ENCODE data around the gene NEK3. TPM values are rescaled to one million over a fixed set of nuclear protein-coding genes. Genes with fewer than 3 reads are reported as not detected.

NEK3 gene
- total RNA-seq, 1 donor from 2014 or later: 38.4 TPM

DNA sequence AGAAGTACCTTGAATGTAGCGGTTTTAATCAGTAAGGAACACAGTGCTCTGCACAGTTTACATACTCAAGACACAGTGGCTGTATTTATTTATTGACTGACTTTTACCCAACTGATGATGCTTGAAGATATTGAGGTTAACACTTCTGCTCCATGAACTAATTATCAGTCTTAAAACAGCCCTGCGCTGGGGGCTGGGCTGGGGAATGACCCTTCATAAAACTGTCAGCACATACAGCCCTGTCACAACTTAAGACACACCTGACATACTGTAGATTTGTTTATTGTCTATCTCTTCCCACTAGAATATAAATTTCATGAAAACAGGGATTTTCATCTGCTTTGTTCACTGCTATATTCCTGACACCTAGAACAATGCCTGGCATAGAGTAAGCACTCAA lies 41.3 kb downstream of the NEK3 start:
- Histone ChIP-seq H3K4me2 (no peak overlapping the region), H3K27me3 (no peaks in the 10 kb centered on the region), H4K20me1 (ENCODE audit: low read depth) (no peaks in the 10 kb centered on the region), H3K9me3 (ENCODE audit: low read depth) (no peaks in the 10 kb centered on the region), H3F3A (ENCODE audit: low read depth) (no peaks in the 10 kb centered on the region), H3K27ac (no peak overlapping the region), H3K4me3 (no peak overlapping the region), H3K9ac (no peak overlapping the region), H3K36me3 (no peaks in the 10 kb centered on the region), H2AFZ (replicated peaks) (no peak overlapping the region), H3K79me2 (ENCODE audit: low read depth) (no peaks in the 10 kb centered on the region), H3K4me1 (no peaks in the 10 kb centered on the region)
- H3K9me3 Mint-ChIP-seq: no peaks in the 10 kb centered on the region
- no peaks in the 10 kb centered on the region for H3K36me3 Mint-ChIP-seq
- H3K27me3 Mint-ChIP-seq (ENCODE audit: insufficient read depth, low read depth): peaks cover 2% of the 10 kb centered on the region
- no peak overlapping the region for H3K27ac Mint-ChIP-seq
- H3K4me1 Mint-ChIP-seq: no peaks in the 10 kb centered on the region
- TF ChIP-seq EZH2phosphoT487 (IDR thresholded peaks at IDR 0.05) (no peak), EZH2 (IDR thresholded peaks at IDR 0.05) (no peak)
- TF ChIP-seq, protein P1, sequence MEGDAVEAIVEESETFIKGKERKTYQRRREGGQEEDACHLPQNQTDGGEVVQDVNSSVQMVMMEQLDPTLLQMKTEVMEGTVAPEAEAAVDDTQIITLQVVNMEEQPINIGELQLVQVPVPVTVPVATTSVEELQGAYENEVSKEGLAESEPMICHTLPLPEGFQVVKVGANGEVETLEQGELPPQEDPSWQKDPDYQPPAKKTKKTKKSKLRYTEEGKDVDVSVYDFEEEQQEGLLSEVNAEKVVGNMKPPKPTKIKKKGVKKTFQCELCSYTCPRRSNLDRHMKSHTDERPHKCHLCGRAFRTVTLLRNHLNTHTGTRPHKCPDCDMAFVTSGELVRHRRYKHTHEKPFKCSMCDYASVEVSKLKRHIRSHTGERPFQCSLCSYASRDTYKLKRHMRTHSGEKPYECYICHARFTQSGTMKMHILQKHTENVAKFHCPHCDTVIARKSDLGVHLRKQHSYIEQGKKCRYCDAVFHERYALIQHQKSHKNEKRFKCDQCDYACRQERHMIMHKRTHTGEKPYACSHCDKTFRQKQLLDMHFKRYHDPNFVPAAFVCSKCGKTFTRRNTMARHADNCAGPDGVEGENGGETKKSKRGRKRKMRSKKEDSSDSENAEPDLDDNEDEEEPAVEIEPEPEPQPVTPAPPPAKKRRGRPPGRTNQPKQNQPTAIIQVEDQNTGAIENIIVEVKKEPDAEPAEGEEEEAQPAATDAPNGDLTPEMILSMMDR (IDR thresholded peaks at IDR 0.05): no peak
- DNase-seq (ENCODE audit: low spot score): no peak
- H3K4me3 Mint-ChIP-seq: no peak overlapping the region

DNA sequence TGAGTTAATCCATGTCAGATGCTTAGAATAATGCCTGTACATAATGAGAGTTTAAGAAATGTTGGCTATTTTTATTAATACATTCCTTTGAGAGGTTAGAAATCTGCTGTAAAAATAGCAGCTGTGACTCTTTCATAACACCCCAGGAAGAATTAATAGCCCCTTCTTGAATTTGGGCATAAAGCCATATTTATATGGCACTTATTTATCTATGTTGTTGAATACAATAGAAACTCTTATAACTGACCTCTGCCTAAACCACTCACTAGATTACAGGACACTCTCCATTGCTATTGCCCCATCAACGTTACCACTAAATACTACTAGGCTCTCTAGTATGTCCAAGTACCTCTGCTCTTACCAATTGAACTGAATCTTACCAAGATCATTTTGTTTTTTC lies 46.8 kb downstream of the NEK3 start:
- Mint-ChIP-seq H3K27me3 (ENCODE audit: insufficient read depth, low read depth) (no peaks in the 10 kb centered on the region), H3K4me3 (no peak overlapping the region), H3K27ac (no peak overlapping the region), H3K4me1 (peaks cover 3% of the 10 kb centered on the region), H3K36me3 (peaks cover 2% of the 10 kb centered on the region), H3K9me3 (peaks cover 3% of the 10 kb centered on the region)
- Histone ChIP-seq H4K20me1 (ENCODE audit: low read depth) (no peaks in the 10 kb centered on the region), H3K36me3 (no peaks in the 10 kb centered on the region), H3F3A (ENCODE audit: low read depth) (no peaks in the 10 kb centered on the region), H3K4me1 (no peaks in the 10 kb centered on the region), H2AFZ (replicated peaks) (no peak overlapping the region), H3K9me3 (ENCODE audit: low read depth) (no peaks in the 10 kb centered on the region), H3K27me3 (no peaks in the 10 kb centered on the region), H3K9ac (no peak overlapping the region), H3K79me2 (ENCODE audit: low read depth) (no peaks in the 10 kb centered on the region), H3K27ac (no peak overlapping the region), H3K4me3 (no peak overlapping the region), H3K4me2 (no peak overlapping the region)
- no peak for DNase-seq (ENCODE audit: low spot score)
- no peak for TF ChIP-seq EZH2phosphoT487 (IDR thresholded peaks at IDR 0.05)
- TF ChIP-seq, protein P1 (IDR thresholded peaks at IDR 0.05): no peak
- no peak for TF ChIP-seq EZH2 (IDR thresholded peaks at IDR 0.05)

DNA sequence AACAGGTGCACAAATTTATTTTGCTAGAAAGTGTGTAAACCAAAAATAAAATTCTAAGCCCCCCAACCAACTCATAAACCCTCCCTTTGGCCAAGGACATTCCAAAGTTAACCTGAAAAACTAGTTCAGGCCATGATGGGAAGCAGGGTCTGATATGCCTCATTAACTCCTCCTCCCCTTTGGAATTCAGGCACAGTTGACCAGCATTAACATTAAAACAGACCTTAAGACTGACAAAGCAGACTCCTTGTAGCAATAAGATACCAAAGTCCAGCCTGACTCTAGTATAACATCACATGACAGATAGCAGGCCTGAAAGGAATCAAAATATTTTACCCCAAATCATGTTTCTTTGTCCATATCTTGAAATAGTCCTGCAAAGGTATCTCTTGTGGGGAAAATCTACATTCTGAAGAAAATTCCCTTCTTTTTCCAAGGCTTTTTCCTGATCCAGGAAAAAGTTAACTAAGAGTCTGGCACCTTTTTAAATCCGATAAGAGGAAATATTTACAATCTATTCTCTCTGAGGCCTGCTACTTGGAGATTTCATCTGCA lies 50.2 kb downstream of the NEK3 start:
- TF ChIP-seq, protein P1 (IDR thresholded peaks at IDR 0.05): no peak
- no peak for TF ChIP-seq EZH2 (IDR thresholded peaks at IDR 0.05)
- no peak overlapping the region for H3K4me3 ChIP-seq
- no peaks in the 10 kb centered on the region for H3K36me3 ChIP-seq
- Mint-ChIP-seq H3K36me3 (peaks cover 2% of the 10 kb centered on the region), H3K4me1 (peaks cover 3% of the 10 kb centered on the region), H3K27ac (no peak overlapping the region), H3K9me3 (peaks cover 3% of the 10 kb centered on the region), H3K4me3 (no peak overlapping the region), H3K27me3 (ENCODE audit: insufficient read depth, low read depth) (no peaks in the 10 kb centered on the region)
- no peak overlapping the region for H3K27ac ChIP-seq
- no peaks in the 10 kb centered on the region for H4K20me1 ChIP-seq (ENCODE audit: low read depth)
- H3F3A ChIP-seq (ENCODE audit: low read depth): no peaks in the 10 kb centered on the region
- no peak overlapping the region for H3K9ac ChIP-seq
- H2AFZ ChIP-seq (replicated peaks): no peak overlapping the region
- no peaks in the 10 kb centered on the region for H3K9me3 ChIP-seq (ENCODE audit: low read depth)
- DNase-seq (ENCODE audit: low spot score): no peak
- H3K27me3 ChIP-seq: no peaks in the 10 kb centered on the region
- no peak overlapping the region for H3K4me2 ChIP-seq
- no peaks in the 10 kb centered on the region for H3K4me1 ChIP-seq
- no peaks in the 10 kb centered on the region for H3K79me2 ChIP-seq (ENCODE audit: low read depth)

All from neural progenitor cell (in vitro differentiated cells).